IPS-15b (cell line): ENCODE measurements around the gene NLRX1.
A peak's percentile ranks its signal among the peaks of the same experiment; 100 is the strongest.
"Not testable (repeated sequence)": the region's sequence is repeated elsewhere in the genome, so short reads cannot be mapped to it uniquely, and the experiment has no call there.

Experiments used
- H3K27me3 ChIP-seq: one replicate; pipeline ENCODE4 v1.6.1; 2013; ENCODE audit warnings: low read length; ENCODE audit not compliant: control insufficient read depth, insufficient read depth
- H3K36me3 ChIP-seq: one replicate; pipeline ENCODE4 v1.6.1; 2013; ENCODE audit warnings: low read length; ENCODE audit not compliant: control insufficient read depth, insufficient read depth
- H3K4me1 ChIP-seq: one replicate; pipeline ENCODE4 v1.6.1; 2013; ENCODE audit warnings: mild to moderate bottlenecking, low read length; ENCODE audit not compliant: control insufficient read depth, insufficient read depth
- H3K4me3 ChIP-seq: one replicate; pipeline ENCODE4 v1.5.1; 2013; ENCODE audit warnings: low read depth, low read length
- H3K9ac ChIP-seq: one replicate; pipeline ENCODE4 v1.6.1; 2013; ENCODE audit warnings: low read depth, mild to moderate bottlenecking, low read length
- H3K9me3 ChIP-seq: one replicate; pipeline ENCODE4 v1.6.1; 2013; ENCODE audit warnings: mild to moderate bottlenecking, low read length; ENCODE audit not compliant: control insufficient read depth, insufficient read depth

NLRX1 gene, protein sequence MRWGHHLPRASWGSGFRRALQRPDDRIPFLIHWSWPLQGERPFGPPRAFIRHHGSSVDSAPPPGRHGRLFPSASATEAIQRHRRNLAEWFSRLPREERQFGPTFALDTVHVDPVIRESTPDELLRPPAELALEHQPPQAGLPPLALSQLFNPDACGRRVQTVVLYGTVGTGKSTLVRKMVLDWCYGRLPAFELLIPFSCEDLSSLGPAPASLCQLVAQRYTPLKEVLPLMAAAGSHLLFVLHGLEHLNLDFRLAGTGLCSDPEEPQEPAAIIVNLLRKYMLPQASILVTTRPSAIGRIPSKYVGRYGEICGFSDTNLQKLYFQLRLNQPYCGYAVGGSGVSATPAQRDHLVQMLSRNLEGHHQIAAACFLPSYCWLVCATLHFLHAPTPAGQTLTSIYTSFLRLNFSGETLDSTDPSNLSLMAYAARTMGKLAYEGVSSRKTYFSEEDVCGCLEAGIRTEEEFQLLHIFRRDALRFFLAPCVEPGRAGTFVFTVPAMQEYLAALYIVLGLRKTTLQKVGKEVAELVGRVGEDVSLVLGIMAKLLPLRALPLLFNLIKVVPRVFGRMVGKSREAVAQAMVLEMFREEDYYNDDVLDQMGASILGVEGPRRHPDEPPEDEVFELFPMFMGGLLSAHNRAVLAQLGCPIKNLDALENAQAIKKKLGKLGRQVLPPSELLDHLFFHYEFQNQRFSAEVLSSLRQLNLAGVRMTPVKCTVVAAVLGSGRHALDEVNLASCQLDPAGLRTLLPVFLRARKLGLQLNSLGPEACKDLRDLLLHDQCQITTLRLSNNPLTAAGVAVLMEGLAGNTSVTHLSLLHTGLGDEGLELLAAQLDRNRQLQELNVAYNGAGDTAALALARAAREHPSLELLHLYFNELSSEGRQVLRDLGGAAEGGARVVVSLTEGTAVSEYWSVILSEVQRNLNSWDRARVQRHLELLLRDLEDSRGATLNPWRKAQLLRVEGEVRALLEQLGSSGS

GRCh38 chr11:119168471-119169281 is at the start of gene NLRX1:
TSS of gene NLRX1 (plus strand) at chr11:119168725. CDS start at chr11:119171404, 2,679 bp downstream.
- Histone ChIP-seq H3K9me3 (no peaks in the 10 kb centered on the region), H3K36me3 (peaks cover 3% of the 10 kb centered on the region), H3K9ac (peak within 1 kb of the TSS; percentile 81), H3K27me3 (no peaks in the 10 kb centered on the region), H3K4me3 (peak within 1 kb of the TSS; percentile 84), H3K4me1 (peaks cover 8% of the 10 kb centered on the region)

DNA sequence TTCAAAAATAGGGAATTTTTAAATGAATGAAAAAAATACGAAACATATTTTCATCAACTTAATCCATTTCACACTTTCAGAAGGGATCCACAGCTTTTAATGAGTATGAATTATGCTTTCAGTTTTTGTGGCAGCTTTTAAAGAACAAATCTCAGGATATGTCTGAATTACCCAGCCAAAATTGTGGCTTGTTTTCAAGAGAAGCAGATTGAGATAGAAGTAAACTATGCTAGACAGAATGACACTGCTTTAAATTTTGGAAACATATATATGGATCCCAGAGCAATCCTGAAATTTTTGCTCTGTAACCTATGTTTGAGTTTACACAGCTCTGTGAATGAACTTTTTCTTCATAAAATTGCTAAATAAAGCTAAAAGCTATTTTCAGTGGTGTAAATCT is 49.6 kb upstream of the NLRX1 start:
- Histone ChIP-seq H3K9ac (no peak overlapping the region), H3K9me3 (no peaks in the 10 kb centered on the region), H3K36me3 (peaks cover 10% of the 10 kb centered on the region), H3K4me1 (peaks cover 7% of the 10 kb centered on the region), H3K4me3 (no peak overlapping the region), H3K27me3 (no peaks in the 10 kb centered on the region)

DNA sequence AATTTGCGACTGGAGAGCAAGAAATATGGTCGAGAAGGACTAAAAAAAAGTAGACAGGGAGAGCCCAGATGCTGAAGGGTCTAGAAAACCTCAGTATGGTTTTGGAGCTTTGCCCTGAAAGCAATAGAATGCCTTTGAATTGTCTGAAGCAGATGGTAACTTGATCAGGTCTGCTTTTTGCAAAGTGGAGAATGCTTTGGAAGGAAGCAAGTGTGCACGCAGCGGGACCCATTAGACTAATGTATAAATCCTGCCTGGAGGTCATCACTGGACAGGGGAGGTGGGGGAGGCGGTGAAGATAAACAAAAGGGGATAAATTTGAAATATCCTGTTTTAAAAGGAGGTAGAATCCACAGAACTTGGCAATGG is 47.9 kb upstream of the NLRX1 start:
- H3K4me1 ChIP-seq, result peaks cover 7% of the 10 kb centered on the region
- no peaks in the 10 kb centered on the region for H3K9me3 ChIP-seq
- H3K9ac ChIP-seq, result no peak overlapping the region
- peaks cover 3% of the 10 kb centered on the region for H3K36me3 ChIP-seq
- peak overlapping the region; percentile 59 for H3K4me3 ChIP-seq
- H3K27me3 ChIP-seq, result no peaks in the 10 kb centered on the region

DNA sequence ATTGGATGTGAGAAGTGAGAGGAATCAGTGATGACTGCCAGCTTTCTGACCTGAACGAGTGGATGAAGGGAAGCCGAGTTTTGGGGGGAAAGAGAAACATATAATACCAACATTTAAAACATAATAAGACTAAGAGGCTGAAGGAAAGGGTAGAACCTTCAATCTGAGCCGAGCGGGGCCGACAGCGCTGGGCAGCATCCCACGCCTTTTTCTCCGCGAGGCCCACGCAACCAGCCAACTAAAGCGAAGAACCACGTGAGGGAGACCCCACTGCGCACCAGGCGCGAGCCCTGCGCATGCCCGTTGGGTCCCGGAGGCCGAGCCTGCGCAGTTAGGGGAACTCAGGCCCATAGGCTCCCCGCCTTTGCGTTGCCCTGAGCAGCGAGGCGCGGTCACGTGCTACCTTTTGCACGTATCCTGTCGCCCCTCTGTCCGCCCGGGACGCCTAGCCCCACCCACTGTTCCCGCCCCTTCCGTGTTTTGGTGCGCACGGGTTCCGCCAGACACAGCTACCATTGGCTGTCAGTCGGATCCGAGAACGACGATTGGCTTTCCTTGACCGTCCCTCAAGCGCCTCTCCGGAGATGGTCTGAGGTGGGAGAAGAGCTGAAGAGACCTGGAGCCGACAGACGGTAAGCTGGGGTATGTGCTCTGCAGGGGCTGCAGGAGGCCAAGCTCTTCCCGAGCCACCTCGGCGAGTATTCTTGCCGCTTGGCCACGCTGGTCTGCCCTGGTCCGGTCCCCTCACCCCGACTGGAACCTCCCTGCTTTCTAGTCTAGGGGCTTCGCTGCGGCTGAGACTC is 47.3 kb upstream of the NLRX1 start, which contains the start of gene HINFP:
HINFP (plus strand) TSS at position 573 of the 803 bp plus-strand sequence. CDS start 5,365 bp downstream, outside the sequence.
- Histone ChIP-seq H3K36me3 (peaks cover under 1% of the 10 kb centered on the region), H3K27me3 (no peaks in the 10 kb centered on the region), H3K9ac (peak within 1 kb of the TSS; percentile 70), H3K9me3 (no peaks in the 10 kb centered on the region), H3K4me3 (peak within 1 kb of the TSS; percentile 99), H3K4me1 (peaks cover 7% of the 10 kb centered on the region)

DNA sequence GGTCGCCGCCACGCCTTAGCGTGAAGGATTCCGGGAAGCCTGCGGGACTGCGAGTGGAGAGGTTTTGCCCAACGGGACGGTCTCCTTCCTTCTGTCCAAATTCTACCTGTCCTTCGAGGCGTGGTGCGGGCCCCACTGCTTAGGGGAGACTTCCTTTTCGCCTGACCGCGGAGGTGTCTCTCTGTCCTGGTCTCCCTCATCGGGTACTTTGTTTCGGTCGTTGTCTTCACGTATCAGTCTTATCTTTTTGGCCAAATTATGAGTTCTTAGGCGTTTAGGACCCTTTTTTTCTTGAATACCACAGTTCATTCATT is 46.8 kb upstream of the NLRX1 start:
- Histone ChIP-seq H3K27me3 (no peaks in the 10 kb centered on the region), H3K4me1 (peaks cover 7% of the 10 kb centered on the region), H3K9ac (peak overlapping the region; percentile 70), H3K36me3 (no peaks in the 10 kb centered on the region), H3K9me3 (no peaks in the 10 kb centered on the region), H3K4me3 (peak overlapping the region; percentile 99)

DNA sequence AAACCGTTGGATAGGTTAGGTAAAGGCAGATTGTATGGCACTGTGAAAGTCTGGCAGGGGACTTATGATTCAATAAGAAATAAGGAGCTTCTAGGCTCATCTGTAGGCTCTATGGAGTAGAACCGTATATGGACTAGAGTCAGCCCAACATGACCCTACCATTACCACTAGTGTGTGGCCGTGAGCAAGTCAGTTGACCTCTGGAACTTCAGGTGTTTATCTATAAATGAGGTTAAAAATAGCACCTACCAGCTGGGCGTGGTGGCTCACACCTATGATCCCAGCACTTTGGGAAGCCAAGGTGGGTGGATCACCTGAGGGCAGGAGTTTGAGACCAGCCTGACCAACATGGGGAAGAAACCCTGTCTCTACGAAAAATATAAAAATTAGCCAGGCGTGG is 42.7 kb upstream of the NLRX1 start:
- Histone ChIP-seq H3K9ac (no peak overlapping the region), H3K27me3 (no peaks in the 10 kb centered on the region), H3K36me3 (no peaks in the 10 kb centered on the region), H3K4me1 (peaks cover 2% of the 10 kb centered on the region), H3K4me3 (no peak overlapping the region), H3K9me3 (no peaks in the 10 kb centered on the region)

GRCh38 chr11:119126675-119127268 is 41.8 kb upstream of the NLRX1 start:
- no peaks in the 10 kb centered on the region for H3K27me3 ChIP-seq
- no peaks in the 10 kb centered on the region for H3K9me3 ChIP-seq
- H3K4me3 ChIP-seq, result no peak overlapping the region
- H3K4me1 ChIP-seq, result peaks cover 2% of the 10 kb centered on the region
- H3K9ac ChIP-seq, result no peak overlapping the region
- H3K36me3 ChIP-seq, result peaks cover 8% of the 10 kb centered on the region

DNA sequence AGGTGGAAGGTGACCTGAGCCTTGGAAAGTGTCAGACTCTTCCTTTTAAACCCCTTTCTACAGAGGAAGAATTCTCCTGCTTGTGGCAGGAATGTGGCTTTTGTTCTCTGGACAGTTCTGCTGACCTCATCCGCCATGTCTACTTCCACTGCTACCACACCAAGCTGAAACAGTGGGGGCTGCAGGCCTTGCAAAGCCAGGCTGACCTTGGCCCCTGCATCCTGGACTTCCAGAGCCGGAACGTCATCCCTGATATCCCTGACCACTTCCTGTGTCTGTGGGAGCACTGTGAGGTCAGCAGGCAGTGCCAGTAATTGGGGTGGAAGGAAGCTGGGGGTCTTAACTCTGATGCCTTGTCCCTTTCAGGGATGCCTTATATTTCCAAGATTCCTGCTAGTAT is 37.9 kb upstream of the NLRX1 start:
- Histone ChIP-seq H3K36me3 (peaks cover 26% of the 10 kb centered on the region), H3K27me3 (no peaks in the 10 kb centered on the region), H3K4me3 (no peak overlapping the region), H3K9ac (no peak overlapping the region), H3K9me3 (no peaks in the 10 kb centered on the region), H3K4me1 (no peaks in the 10 kb centered on the region)

DNA sequence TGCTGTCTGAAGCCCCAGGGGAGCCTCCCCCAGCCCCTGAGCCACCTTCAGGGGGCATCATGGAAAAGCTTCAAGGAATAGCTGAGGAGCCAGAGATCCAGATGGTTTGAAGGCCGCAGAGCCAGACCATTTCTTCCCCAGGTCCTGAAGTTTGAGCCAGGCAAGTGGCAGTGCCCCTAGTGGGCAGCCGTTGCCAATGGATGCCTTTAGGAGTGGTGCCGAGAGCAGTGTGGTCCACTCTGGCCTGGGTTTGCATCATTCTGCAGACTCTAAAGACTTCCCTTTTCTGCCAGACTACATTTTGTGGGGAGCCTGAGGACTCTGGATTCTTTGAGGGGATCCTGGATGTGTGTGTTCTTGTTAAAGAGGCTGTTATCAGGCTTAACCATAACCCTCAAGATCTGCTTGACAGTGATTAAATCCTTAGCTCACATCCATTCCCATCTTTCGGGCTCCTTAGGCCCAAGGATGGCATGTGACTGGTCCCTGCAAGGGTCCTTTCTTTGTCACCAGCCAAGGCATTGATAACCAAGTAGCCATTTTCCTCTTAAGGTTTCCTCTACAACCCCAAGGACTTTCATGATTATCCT is 34.0 kb upstream of the NLRX1 start:
- Histone ChIP-seq H3K9ac (no peak overlapping the region), H3K9me3 (no peaks in the 10 kb centered on the region)

DNA sequence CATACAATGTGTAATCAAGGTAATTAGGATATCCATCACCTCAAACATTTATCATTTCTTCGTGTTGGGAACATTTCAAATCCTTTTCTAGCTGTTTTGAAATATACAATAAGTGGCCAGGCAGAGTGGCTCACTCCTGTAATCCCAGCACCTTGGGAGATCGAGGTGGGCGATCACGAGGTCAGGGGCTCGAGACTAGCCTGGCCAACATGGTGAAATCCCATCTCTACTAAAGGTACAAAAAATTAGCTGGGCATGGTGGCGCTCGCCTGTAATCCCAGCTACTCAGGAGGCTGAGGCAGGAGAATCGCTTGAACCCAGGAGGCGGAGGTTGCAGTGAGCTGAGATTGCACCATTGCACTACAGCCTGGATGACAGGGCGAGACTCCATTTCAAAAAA is 29.2 kb upstream of the NLRX1 start:
- not testable (repeated sequence) for H3K9ac ChIP-seq, H3K4me1 ChIP-seq, H3K27me3 ChIP-seq, H3K9me3 ChIP-seq, H3K36me3 ChIP-seq, H3K4me3 ChIP-seq

More for the DNA sequence above, 34.0 kb upstream of the NLRX1 start:
- Histone ChIP-seq H3K36me3 (peaks cover 26% of the 10 kb centered on the region), H3K4me1 (no peaks in the 10 kb centered on the region), H3K27me3 (no peaks in the 10 kb centered on the region), H3K4me3 (no peak overlapping the region)
